HepG2 (cell line): Measurements from ENCODE around the gene TOB1. TPM values are rescaled to one million over a fixed set of nuclear protein-coding genes. Genes with fewer than 3 reads are reported as not detected.

ENCODE experiments used
- ATAC-seq: fragments of 200-7000 bp; cut with Tn5 transposase; 3 replicates; pipeline ENCODE4 v1.9.1; 2020; ENCODE audit warnings: mild to moderate bottlenecking, moderate library complexity
- BruUV-seq: library from RNA; stranded (reverse); fragments of 400-500 nt; replicated peaks from 2 replicates; lab custom pipeline; 2021; lab: Mats Ljungman, UMichigan
- CTCF ChIA-PET: fragments of 300-600 bp; formaldehyde crosslinking; extraction: SDS; loops from one replicate; lab custom pipeline; 2021; ENCODE audit warnings: low total read pairs, inconsistent platforms, low intra/inter-chr PET ratio; lab: Yijun Ruan, JAX
- POLR2A ChIA-PET: fragments of 350-600 bp; sonication (Branson Sonifier 250); formaldehyde crosslinking; loops from one replicate; lab custom pipeline; 2020; ENCODE audit warnings: antibody characterized with exemption, inconsistent platforms; lab: Yijun Ruan, JAX
- DNase-seq: peaks from one replicate; pipeline ENCODE4 v3.0.0-alpha.2; 2015; ENCODE audit warnings: low spot score
- FAIRE-seq: peaks from 3 replicates; lab custom pipeline; 2011; peaks lifted over from hg19 to GRCh38; lab: Jason Lieb, UNC
- H2AFZ ChIP-seq: one replicate; pipeline ENCODE4 v1.6.1; 2011; ENCODE audit warnings: low read length, inconsistent platforms
- H3K27ac ChIP-seq: fragments of 300-600 bp; 3 replicates; pipeline ENCODE4 v1.8.0; 2011; ENCODE audit warnings: mixed run types, mild to moderate bottlenecking, mixed read lengths, low read length, inconsistent platforms; ENCODE audit not compliant: insufficient read depth; ENCODE audit errors: extremely low read length
- H3K27me3 ChIP-seq, 2 experiments: fragments of 200-600 bp in 1 of 2; 2 replicates in 1 of 2; 3 replicates in 1 of 2; pipeline versions ENCODE4 v1.6.0 to v1.8.0; 2011; ENCODE audit warnings: low read length in 2 of 2, mild to moderate bottlenecking in 2 of 2, moderate library complexity in 2 of 2, inconsistent platforms in 1 of 2; ENCODE audit not compliant: insufficient read depth in 2 of 2, control insufficient read depth in 1 of 2
- H3K36me3 ChIP-seq, 2 experiments: fragments of 200-600 bp in 1 of 2; replicated peaks in 1 of 2; 2 replicates in 1 of 2; 3 replicates in 1 of 2; pipeline versions ENCODE4 v1.5.1 to v1.8.0; 2011; ENCODE audit warnings: low read length in 2 of 2, inconsistent platforms in 1 of 2; ENCODE audit not compliant: insufficient read depth in 2 of 2, control insufficient read depth in 1 of 2
- H3K4me1 ChIP-seq: 2 replicates; pipeline ENCODE4 v1.5.1; 2012; ENCODE audit warnings: low read length, inconsistent platforms; ENCODE audit not compliant: insufficient read depth
- H3K4me2 ChIP-seq: 2 replicates; pipeline ENCODE4 v1.6.0; 2011; ENCODE audit warnings: low read depth, low read length, inconsistent platforms
- H3K4me3 ChIP-seq, 3 experiments: fragments of 200-600 bp in 1 of 3; sonication (generic), shearing (Covaris generic) in 1 of 3; replicated peaks in 1 of 3; 2 replicates each; pipeline ENCODE4 v1.5.1; 2011 to 2016; ENCODE audit warnings: low read length in 3 of 3, inconsistent platforms in 2 of 3, low read depth in 2 of 3, mild to moderate bottlenecking in 2 of 3, control low read depth in 1 of 3, mixed read lengths in 1 of 3; ENCODE audit not compliant: insufficient read depth in 1 of 3
- H3K79me2 ChIP-seq: one replicate; pipeline ENCODE4 v1.6.1; 2011; ENCODE audit warnings: low read length, inconsistent platforms; ENCODE audit not compliant: insufficient read depth
- H3K9ac ChIP-seq: 2 replicates; pipeline ENCODE4 v1.6.0; 2011; ENCODE audit warnings: mild to moderate bottlenecking, low read depth, low read length, inconsistent platforms; ENCODE audit not compliant: insufficient read depth
- H3K9me3 ChIP-seq: 2 replicates; pipeline ENCODE4 v1.5.1; 2012; ENCODE audit warnings: mild to moderate bottlenecking, low read length
- H4K20me1 ChIP-seq: 2 replicates; pipeline ENCODE4 v1.6.0; 2011; ENCODE audit warnings: inconsistent platforms, mild to moderate bottlenecking, low read length, moderate library complexity; ENCODE audit not compliant: insufficient read depth
- ASH2L ChIP-seq: fragments of 300-600, 200-600 bp; sonication (generic); IDR thresholded peaks from 2 replicates; pipeline ENCODE4 v1.7.0; 2017; ENCODE audit warnings: low read depth, mild to moderate bottlenecking, moderate library complexity, mixed read lengths, low read length; ENCODE audit not compliant: insufficient read length
- ATF4 ChIP-seq, 2 experiments: fragments of 450-650 bp in 1 of 2; sonication (generic) in 1 of 2; formaldehyde crosslinking; IDR thresholded peaks; 2 replicates each; pipeline versions ENCODE4 v1.5.0 to v1.8.0; 2020 to 2022; ENCODE audit warnings: mild to moderate bottlenecking in 1 of 2, missing genetic modification reagents in 1 of 2
- ATF7 ChIP-seq, 2 experiments: fragments of 450-650 bp in 1 of 2; sonication (generic) in 1 of 2; formaldehyde crosslinking in 1 of 2; IDR thresholded peaks; 2 replicates each; pipeline versions ENCODE4 v1.4.0 to v1.6.1; 2016 to 2020; ENCODE audit warnings: antibody characterized with exemption in 1 of 2, mild to moderate bottlenecking in 1 of 2, missing genetic modification reagents in 1 of 2
- BRCA1 ChIP-seq: sonication (generic); formaldehyde crosslinking; IDR thresholded peaks from 2 replicates; pipeline ENCODE4 v1.4.0; 2020; ENCODE audit warnings: missing genetic modification reagents
- MBD4 ChIP-seq: IDR thresholded peaks from 2 replicates; pipeline ENCODE4 v1.6.1; 2012; ENCODE audit warnings: low read length, inconsistent platforms, borderline replicate concordance
- MEF2D ChIP-seq: sonication (generic); formaldehyde crosslinking; IDR thresholded peaks from 2 replicates; pipeline ENCODE4 v1.5.1; 2020; ENCODE audit warnings: mild to moderate bottlenecking, missing genetic modification reagents
- MIER3 ChIP-seq: IDR thresholded peaks from 2 replicates; pipeline ENCODE4 v1.6.1; 2016; ENCODE audit warnings: missing compliant biosample characterization, borderline replicate concordance
- NFYC ChIP-seq: IDR thresholded peaks from 2 replicates; pipeline ENCODE4 v1.6.1; 2016; ENCODE audit warnings: missing genetic modification reagents, missing compliant biosample characterization
- POLR2G ChIP-seq: fragments of 200-400 bp; formaldehyde crosslinking; IDR thresholded peaks from 2 replicates; pipeline ENCODE4 v1.6.1; 2018; ENCODE audit warnings: mild to moderate bottlenecking, low read depth, low read length, moderate library complexity
- RBM22 ChIP-seq: fragments of 200-400 bp; formaldehyde crosslinking; optimal IDR thresholded peaks from 2 replicates; pipeline ENCODE3; 2017; ENCODE audit warnings: mild to moderate bottlenecking, low read length, moderate library complexity
- SOX6 ChIP-seq, 2 experiments: fragments of 450-650 bp in 1 of 2; sonication (generic) in 1 of 2; formaldehyde crosslinking in 1 of 2; IDR thresholded peaks; 2 replicates each; pipeline versions ENCODE4 v1.4.0 to v1.6.1; 2017 to 2020; ENCODE audit warnings: antibody characterized with exemption in 1 of 2, mild to moderate bottlenecking in 1 of 2, missing genetic modification reagents in 1 of 2
- TBP ChIP-seq: sonication (generic); formaldehyde crosslinking; IDR thresholded peaks from 2 replicates; pipeline ENCODE4 v1.5.0; 2020; ENCODE audit warnings: missing genetic modification reagents
- THYN1 ChIP-seq: sonication (generic); formaldehyde crosslinking; IDR thresholded peaks from 2 replicates; pipeline ENCODE4 v1.8.1; 2023; ENCODE audit warnings: low read depth, mild to moderate bottlenecking, moderate library complexity, missing genetic modification reagents, borderline replicate concordance
- TOE1 ChIP-seq: sonication (generic); formaldehyde crosslinking; IDR thresholded peaks from 2 replicates; pipeline ENCODE4 v1.4.0; 2020; ENCODE audit warnings: mild to moderate bottlenecking, missing genetic modification reagents
- U2AF1 ChIP-seq: fragments of 200-400 bp; formaldehyde crosslinking; optimal IDR thresholded peaks from 2 replicates; pipeline ENCODE3; 2017; ENCODE audit warnings: mild to moderate bottlenecking, low read depth, low read length
- ZFP90 ChIP-seq: sonication (generic); formaldehyde crosslinking; IDR thresholded peaks from 2 replicates; pipeline ENCODE4 v1.8.0; 2022; ENCODE audit warnings: missing genetic modification reagents, mild to moderate bottlenecking, inconsistent platforms, borderline replicate concordance
- ZNF124 ChIP-seq: sonication (generic); formaldehyde crosslinking; IDR thresholded peaks from 2 replicates; pipeline ENCODE4 v1.4.0; 2020; ENCODE audit warnings: missing genetic modification reagents
- ZNF20 ChIP-seq: sonication (generic); formaldehyde crosslinking; IDR thresholded peaks from 2 replicates; pipeline ENCODE4 v1.4.0; 2020; ENCODE audit warnings: mild to moderate bottlenecking, moderate library complexity, missing genetic modification reagents
- ZNF431 ChIP-seq: sonication (generic); formaldehyde crosslinking; IDR thresholded peaks from 2 replicates; pipeline ENCODE4 v1.9.0; 2022; ENCODE audit warnings: missing genetic modification reagents, low read depth, mild to moderate bottlenecking, borderline replicate concordance
- ZNF484 ChIP-seq: sonication (generic); formaldehyde crosslinking; IDR thresholded peaks from 2 replicates; pipeline ENCODE4 v1.5.1; 2020; ENCODE audit warnings: mild to moderate bottlenecking, low read depth, missing genetic modification reagents, borderline replicate concordance
- ZNF724P ChIP-seq: sonication (generic); formaldehyde crosslinking; IDR thresholded peaks from 2 replicates; pipeline ENCODE4 v1.8.0; 2022; ENCODE audit warnings: missing genetic modification reagents, borderline replicate concordance
- ZNF792 ChIP-seq: IDR thresholded peaks from 2 replicates; pipeline ENCODE4 v1.6.1; 2016
- ZNF879 ChIP-seq: sonication (generic); formaldehyde crosslinking; IDR thresholded peaks from 2 replicates; pipeline ENCODE4 v1.8.1; 2023; ENCODE audit warnings: missing genetic modification reagents
- WGBS: methylation state at CpG from one replicate; pipeline ENCODE4 v1.1.6; 2017; ENCODE audit warnings: low lambda C conversion rate; 5-methylcytosine and 5-hydroxymethylcytosine counted together
- in situ Hi-C: cut with HindIII; loops from 2 replicates; pipeline ENCODE4 v1.10.0; 2017; ENCODE audit warnings: low pct_unique_long_range_greater_than_20kb; ENCODE audit not compliant: extremely low pct_ligation_motif_present
- intact Hi-C: fragments of 100-400 bp; cut with micrococcal nuclease; formaldehyde crosslinking; loops from one replicate; pipeline ENCODE4 v1.10.0; 2022; ENCODE audit not compliant: unreplicated experiment
- polyA plus RNA-seq, 8 experiments: library from polyadenylated mRNA; depleted of rRNA in 3 of 8; stranded (reverse) in 7 of 8; unstranded in 1 of 8; fragments of >200 nt; fragmentation: Illumina TruSeq in 4 of 8; extraction: Trizol in 4 of 8; gene quantifications; 2 replicates each; pipeline versions ENCODE4 v1.2.1 to v1.2.3, GENCODE V29; 2011 to 2016; ENCODE audit warnings: low read depth in 4 of 8, missing spikeins in 1 of 8, mixed read lengths in 1 of 8; ENCODE audit not compliant: insufficient read depth in 1 of 8
- total RNA-seq, 5 experiments: library from RNA; depleted of rRNA; stranded (reverse); fragments of >200 nt; fragmentation: Illumina TruSeq; extraction: Trizol; gene quantifications; 2 replicates each; pipeline ENCODE4 v1.2.3, GENCODE V29; 2016; ENCODE audit warnings: low read depth in 1 of 5
- TF ChIP-seq, protein P1 (sequence below): sonication (generic); formaldehyde crosslinking; IDR thresholded peaks from 2 replicates; pipeline ENCODE4 v1.4.0; 2020; ENCODE audit warnings: low read depth, mild to moderate bottlenecking, missing genetic modification reagents

Gene TOB1
- total and polyA plus RNA-seq, 2 of the 13 experiments (the other 11 are each of a cell fraction or from before 2014, with no cell fraction given) = 21.9 to 57.7 TPM

GRCh38 chr17:50861334-50861676 is 4.8 kb downstream of the TOB1 start:
- no peak overlapping the region for H3K4me2 ChIP-seq
- TF ChIP-seq NFYC (CRISPR knock-in tag) (no peak), ZFP90 (no peak), BRCA1 (CRISPR knock-in tag) (no peak), TBP (CRISPR knock-in tag) (no peak), POLR2G (0 out of 2 replicates have a peak, but pooled peaks have one; percentile 41), MIER3 (CRISPR knock-in tag) (no peak), U2AF1 (no peak), ZNF20 (CRISPR knock-in tag) (no peak), THYN1 (CRISPR knock-in tag) (no peak), ZNF792 (0 out of 2 replicates have a peak, but pooled peaks have one; percentile 34), ZNF124 (CRISPR knock-in tag) (no peak), ZNF879 (CRISPR knock-in tag) (0 out of 2 replicates have a peak, but pooled peaks have one; percentile 58), ASH2L (peak; percentile 8), TOE1 (CRISPR knock-in tag) (no peak), ZNF431 (CRISPR knock-in tag) (no peak), MEF2D (CRISPR knock-in tag) (0 out of 2 replicates have a peak, but pooled peaks have one; percentile 20), SOX6 (IDR thresholded peaks at IDR 0.05) (no peak), SOX6 (CRISPR knock-in tag; IDR thresholded peaks at IDR 0.05) (no peak), ZNF724P (CRISPR knock-in tag) (no peak), ATF4 (CRISPR knock-in tag; IDR thresholded peaks at IDR 0.05) (peak in 1 of 2 experiments; percentile 20; a peak in 1 of 4 replicates), RBM22 (peak; percentile 61), ATF7 (IDR thresholded peaks at IDR 0.05) (no peak), ATF7 (CRISPR knock-in tag; IDR thresholded peaks at IDR 0.05) (no peak), MBD4 (0 out of 2 replicates have a peak, but pooled peaks have one; percentile 25), ZNF484 (CRISPR knock-in tag) (no peak)
- TF ChIP-seq, protein P1, sequence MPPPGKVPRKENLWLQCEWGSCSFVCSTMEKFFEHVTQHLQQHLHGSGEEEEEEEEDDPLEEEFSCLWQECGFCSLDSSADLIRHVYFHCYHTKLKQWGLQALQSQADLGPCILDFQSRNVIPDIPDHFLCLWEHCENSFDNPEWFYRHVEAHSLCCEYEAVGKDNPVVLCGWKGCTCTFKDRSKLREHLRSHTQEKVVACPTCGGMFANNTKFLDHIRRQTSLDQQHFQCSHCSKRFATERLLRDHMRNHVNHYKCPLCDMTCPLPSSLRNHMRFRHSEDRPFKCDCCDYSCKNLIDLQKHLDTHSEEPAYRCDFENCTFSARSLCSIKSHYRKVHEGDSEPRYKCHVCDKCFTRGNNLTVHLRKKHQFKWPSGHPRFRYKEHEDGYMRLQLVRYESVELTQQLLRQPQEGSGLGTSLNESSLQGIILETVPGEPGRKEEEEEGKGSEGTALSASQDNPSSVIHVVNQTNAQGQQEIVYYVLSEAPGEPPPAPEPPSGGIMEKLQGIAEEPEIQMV (CRISPR knock-in tag) = no peak

More at GRCh38 chr17:50861334-50861676, 4.8 kb downstream of the TOB1 start:
- peaks cover 41% of the 10 kb centered on the region for H4K20me1 ChIP-seq
- BruUV-seq = no TSS peak
- DNase-seq = no peak
- intact Hi-C loops (loop anchor here (5.0 kb wide), 1 partner anchor 196 kb away; no protein-coding TSS in a partner anchor), in situ Hi-C loops (no loop called here)
- peak; percentile 8 for FAIRE-seq
- WGBS = 82% methylated on average over 2 of the region's 2 CpGs
- H3K36me3 ChIP-seq = peaks cover 5 to 17% of the 10 kb centered on the region in 2 experiments; a peak in 4 of 5 replicates
- H3K27me3 ChIP-seq = no peaks in the 10 kb centered on the region; a peak in 1 of 5 replicates
- ATAC-seq = no peak
- no peak overlapping the region for H3K9ac ChIP-seq
- peaks cover 44% of the 10 kb centered on the region for H3K79me2 ChIP-seq
- H3K27ac ChIP-seq = no peak overlapping the region
- peaks cover 56% of the 10 kb centered on the region for H3K4me1 ChIP-seq
- no peak overlapping the region for H2AFZ ChIP-seq
- ChIA-PET CTCF (no interaction called here), POLR2A (interaction anchor here (1.0 to 9.6 kb wide), 11 partner anchors 8 to 292 kb away, joined by 3 to 510 read pairs (median 6); partner anchors contain the start of gene NME1)
- no peak overlapping the region for H3K4me3 ChIP-seq
- H3K9me3 ChIP-seq = no peaks in the 10 kb centered on the region
